HUES6 (cell line): ENCODE results near the gene EGFL8.

ENCODE experiments used
- H3K27ac ChIP-seq: 2 replicates; pipeline ENCODE4 v1.7.0; 2013; ENCODE audit warnings: low read depth, mild to moderate bottlenecking, low read length, inconsistent platforms
- H3K27me3 ChIP-seq: 2 replicates; pipeline ENCODE4 v1.6.1; 2013; ENCODE audit warnings: low read length; ENCODE audit not compliant: control insufficient read depth, insufficient read depth
- H3K36me3 ChIP-seq: 2 replicates; pipeline ENCODE4 v1.6.1; 2013; ENCODE audit warnings: low read length; ENCODE audit not compliant: control insufficient read depth, insufficient read depth
- H3K4me1 ChIP-seq: 2 replicates; pipeline ENCODE4 v1.6.1; 2013; ENCODE audit warnings: low read length; ENCODE audit not compliant: control insufficient read depth, insufficient read depth
- H3K4me3 ChIP-seq: 2 replicates; pipeline ENCODE4 v1.5.1; 2013; ENCODE audit warnings: low read depth, low read length
- H3K9ac ChIP-seq: one replicate; pipeline ENCODE4 v1.6.1; 2013; ENCODE audit warnings: mild to moderate bottlenecking, low read length
- H3K9me3 ChIP-seq: 2 replicates; pipeline ENCODE4 v1.6.1; 2013; ENCODE audit warnings: low read depth, low read length; ENCODE audit not compliant: control insufficient read depth, insufficient read depth

The EGFL8 gene

GRCh38 chr6:32153564-32154513 is 10.6 kb upstream of the EGFL8 start, which contains the start of gene PPT2:
Gene PPT2 (plus strand): TSS chr6:32154141. CDS start chr6:32154595, 454 bp downstream.
- peaks cover 30% of the 10 kb centered on the region for H3K4me1 ChIP-seq
- H3K27ac ChIP-seq = peak within 1 kb of the TSS; percentile 72; the same call in 1 of the 2 replicates
- peak within 1 kb of the TSS; percentile 86 for H3K4me3 ChIP-seq
- H3K27me3 ChIP-seq = peaks cover 36% of the 10 kb centered on the region
- H3K9me3 ChIP-seq = no peaks in the 10 kb centered on the region
- peaks cover 25% of the 10 kb centered on the region for H3K36me3 ChIP-seq
- peak within 1 kb of the TSS; percentile 91 for H3K9ac ChIP-seq

GRCh38 chr6:32154514-32155161 is 9.8 kb upstream of the EGFL8 start:
- Histone ChIP-seq H3K4me3 (peak overlapping the region; percentile 86), H3K4me1 (peaks cover 28% of the 10 kb centered on the region), H3K9ac (peak overlapping the region; percentile 91), H3K36me3 (peaks cover 25% of the 10 kb centered on the region), H3K27ac (peak overlapping the region; percentile 26; the same call in 1 of the 2 replicates), H3K27me3 (peaks cover 28% of the 10 kb centered on the region), H3K9me3 (no peaks in the 10 kb centered on the region)

DNA sequence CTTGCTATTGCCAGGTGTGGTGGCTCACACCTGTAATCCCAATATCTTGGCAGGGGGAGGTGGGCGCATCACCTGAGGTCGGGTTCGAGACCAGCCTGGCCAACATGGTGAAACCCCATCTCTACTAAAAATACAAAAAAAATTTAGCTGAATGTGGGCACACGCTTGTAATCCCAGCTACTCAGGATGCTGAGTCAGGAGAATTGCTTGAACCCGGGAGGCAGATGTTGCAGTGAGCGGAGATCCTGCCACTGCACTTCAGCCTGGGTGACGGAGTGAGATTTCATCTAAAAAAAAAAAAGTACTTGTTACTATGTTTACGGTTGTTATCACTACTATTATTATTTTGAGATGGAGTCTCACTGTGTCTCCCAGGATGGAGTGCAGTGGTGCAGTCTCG is 7.5 kb upstream of the EGFL8 start:
- H3K4me1 ChIP-seq = peaks cover 14% of the 10 kb centered on the region
- H3K27me3 ChIP-seq = peaks cover 9% of the 10 kb centered on the region
- peaks cover 26% of the 10 kb centered on the region for H3K36me3 ChIP-seq
- H3K4me3 ChIP-seq = no peak overlapping the region
- H3K9ac ChIP-seq = no peak overlapping the region
- H3K9me3 ChIP-seq = no peaks in the 10 kb centered on the region
- no peak overlapping the region for H3K27ac ChIP-seq

- peaks cover 35% of the 10 kb centered on the region for H3K36me3 ChIP-seq
- H3K4me3 ChIP-seq = no peak overlapping the region
- H3K27ac ChIP-seq = no peak overlapping the region
- no peaks in the 10 kb centered on the region; the same call in 1 of the 2 replicates for H3K27me3 ChIP-seq
- H3K4me1 ChIP-seq = peaks cover 6% of the 10 kb centered on the region; the same call in 1 of the 2 replicates
- H3K9ac ChIP-seq = no peak overlapping the region
- no peaks in the 10 kb centered on the region for H3K9me3 ChIP-seq
Measured at GRCh38 chr6:32158052-32158451, 6.3 kb upstream of the EGFL8 start.

- H3K4me1 ChIP-seq = peaks cover 9% of the 10 kb centered on the region; the same call in 1 of the 2 replicates
- no peak overlapping the region for H3K27ac ChIP-seq
- no peaks in the 10 kb centered on the region for H3K27me3 ChIP-seq
- no peaks in the 10 kb centered on the region for H3K9me3 ChIP-seq
- no peak overlapping the region for H3K9ac ChIP-seq
- peaks cover 37% of the 10 kb centered on the region for H3K36me3 ChIP-seq
- no peak overlapping the region for H3K4me3 ChIP-seq
Measured at GRCh38 chr6:32163559-32164258, 686 bp upstream of the EGFL8 start.

GRCh38 chr6:32166411-32167061 is 2.1 kb downstream of the EGFL8 start:
- Histone ChIP-seq H3K27ac (no peak overlapping the region), H3K27me3 (no peaks in the 10 kb centered on the region), H3K9me3 (no peaks in the 10 kb centered on the region), H3K9ac (peak overlapping the region; percentile 41), H3K4me1 (peaks cover 9% of the 10 kb centered on the region; the same call in 1 of the 2 replicates), H3K4me3 (no peak overlapping the region; the same call in 1 of the 2 replicates), H3K36me3 (peaks cover 64% of the 10 kb centered on the region)

- Histone ChIP-seq H3K4me3 (no peak overlapping the region; the same call in 1 of the 2 replicates), H3K36me3 (peaks cover 61% of the 10 kb centered on the region), H3K9ac (peak overlapping the region; percentile 41), H3K27me3 (no peaks in the 10 kb centered on the region), H3K4me1 (peaks cover 9% of the 10 kb centered on the region; the same call in 1 of the 2 replicates), H3K27ac (no peak overlapping the region), H3K9me3 (no peaks in the 10 kb centered on the region)
Measured at GRCh38 chr6:32167154-32167760, 2.9 kb downstream of the EGFL8 start.

GRCh38 chr6:32167761-32168262 is 3.4 kb downstream of the EGFL8 start:
- no peak overlapping the region for H3K9ac ChIP-seq
- peaks cover 56% of the 10 kb centered on the region for H3K36me3 ChIP-seq

DNA sequence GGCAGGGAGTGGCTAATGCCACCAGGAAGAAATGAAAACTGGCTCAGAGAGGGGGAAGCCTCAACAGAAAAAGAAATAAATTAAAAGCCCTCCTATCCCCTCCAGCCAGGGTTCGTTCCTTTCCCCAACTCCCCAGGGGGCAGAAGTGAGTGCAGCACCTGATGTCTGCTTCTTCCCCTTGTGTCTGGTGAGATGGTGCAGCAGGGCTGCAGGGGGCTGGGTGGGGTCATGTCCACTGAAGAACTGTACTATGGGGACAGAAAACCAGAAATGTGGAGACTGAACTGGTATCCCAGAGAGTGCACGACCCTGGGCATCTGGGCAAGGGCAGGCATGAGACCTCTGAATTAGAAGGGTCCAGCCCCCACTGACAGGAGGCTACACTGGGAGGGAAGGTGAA is 4.0 kb downstream of the EGFL8 start:
- Histone ChIP-seq H3K27me3 (no peaks in the 10 kb centered on the region), H3K36me3 (peaks cover 51% of the 10 kb centered on the region), H3K4me3 (no peak overlapping the region), H3K27ac (no peak overlapping the region), H3K9me3 (no peaks in the 10 kb centered on the region), H3K9ac (no peak overlapping the region), H3K4me1 (peaks cover 15% of the 10 kb centered on the region; the same call in 1 of the 2 replicates)

More at GRCh38 chr6:32167761-32168262, 3.4 kb downstream of the EGFL8 start:
- no peak overlapping the region for H3K4me3 ChIP-seq
- no peaks in the 10 kb centered on the region for H3K27me3 ChIP-seq
- H3K9me3 ChIP-seq = no peaks in the 10 kb centered on the region
- peaks cover 9% of the 10 kb centered on the region; the same call in 1 of the 2 replicates for H3K4me1 ChIP-seq
- no peak overlapping the region for H3K27ac ChIP-seq
